Astrocyte of the cerebellum (primary cell): ENCODE data around the gene OTULIN.
A peak's percentile ranks its signal among the peaks of the same experiment; 100 is the strongest.

Experiments used
- DNase-seq: peaks from one replicate; pipeline ENCODE4 v3.0.0-alpha.2; 2011; ENCODE audit warnings: low read depth
- H3K4me3 ChIP-seq: 2 replicates; pipeline ENCODE4 v1.5.1; 2011; ENCODE audit warnings: mild to moderate bottlenecking, low read depth, low read length, moderate library complexity
- in situ Hi-C: cut with HindIII; loops from 2 replicates; pipeline ENCODE4 v1.10.0; 2017; ENCODE audit warnings: low sequenced_read_pairs
- TF ChIP-seq, protein P1 (sequence below): IDR thresholded peaks from 2 replicates; pipeline ENCODE4 v1.5.1; 2012; ENCODE audit warnings: low read length, low read depth, moderate library complexity, mild to moderate bottlenecking; ENCODE audit errors: missing control alignments

The OTULIN gene

DNA sequence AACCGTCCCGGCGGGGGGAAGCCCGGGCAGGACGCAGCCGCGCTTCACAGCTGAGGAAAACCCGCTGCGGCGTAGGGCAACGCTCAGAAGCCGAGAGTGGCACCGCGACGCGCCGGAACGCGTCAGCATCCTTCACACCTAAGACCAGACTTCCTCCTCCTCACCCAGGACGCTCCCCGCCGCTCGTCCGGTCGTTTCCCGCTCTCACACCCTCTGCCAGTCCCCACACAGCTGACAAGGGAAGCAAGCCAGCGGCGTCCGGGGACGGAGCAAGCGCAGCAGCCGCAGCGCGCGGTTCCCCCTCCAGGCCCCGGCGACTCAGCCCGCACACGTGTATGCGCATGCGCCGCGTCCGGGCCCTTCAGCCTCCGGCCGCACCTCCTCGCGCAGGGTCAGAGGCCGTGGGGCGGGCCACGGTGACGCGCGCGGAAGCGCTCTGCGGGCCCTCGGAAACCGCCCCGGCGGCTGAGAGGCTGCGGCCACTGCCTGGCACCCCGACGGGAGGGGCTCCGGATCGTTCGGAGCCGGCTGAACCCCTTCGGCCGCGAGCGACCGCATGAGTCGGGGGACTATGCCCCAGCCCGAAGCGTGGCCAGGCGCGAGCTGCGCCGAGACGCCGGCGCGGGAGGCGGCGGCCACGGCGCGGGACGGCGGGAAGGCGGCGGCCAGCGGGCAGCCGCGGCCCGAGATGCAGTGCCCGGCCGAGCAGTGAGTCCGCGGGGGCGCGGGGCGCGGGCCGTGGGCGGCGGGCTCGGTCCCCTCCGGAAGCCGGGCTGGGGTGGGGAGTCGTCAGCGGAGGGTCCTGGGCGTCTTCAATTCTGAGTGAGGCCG is at the start of gene OTULIN:
Gene OTULIN, plus strand, starts transcription at position 449 of the 831 bp plus-strand sequence. Its CDS starts 108 bp downstream, at position 557.
- peak within 1 kb of the TSS; percentile 76 for H3K4me3 ChIP-seq
- in situ Hi-C loops = no loop called here
- no peak for DNase-seq
- TF ChIP-seq, protein P1, sequence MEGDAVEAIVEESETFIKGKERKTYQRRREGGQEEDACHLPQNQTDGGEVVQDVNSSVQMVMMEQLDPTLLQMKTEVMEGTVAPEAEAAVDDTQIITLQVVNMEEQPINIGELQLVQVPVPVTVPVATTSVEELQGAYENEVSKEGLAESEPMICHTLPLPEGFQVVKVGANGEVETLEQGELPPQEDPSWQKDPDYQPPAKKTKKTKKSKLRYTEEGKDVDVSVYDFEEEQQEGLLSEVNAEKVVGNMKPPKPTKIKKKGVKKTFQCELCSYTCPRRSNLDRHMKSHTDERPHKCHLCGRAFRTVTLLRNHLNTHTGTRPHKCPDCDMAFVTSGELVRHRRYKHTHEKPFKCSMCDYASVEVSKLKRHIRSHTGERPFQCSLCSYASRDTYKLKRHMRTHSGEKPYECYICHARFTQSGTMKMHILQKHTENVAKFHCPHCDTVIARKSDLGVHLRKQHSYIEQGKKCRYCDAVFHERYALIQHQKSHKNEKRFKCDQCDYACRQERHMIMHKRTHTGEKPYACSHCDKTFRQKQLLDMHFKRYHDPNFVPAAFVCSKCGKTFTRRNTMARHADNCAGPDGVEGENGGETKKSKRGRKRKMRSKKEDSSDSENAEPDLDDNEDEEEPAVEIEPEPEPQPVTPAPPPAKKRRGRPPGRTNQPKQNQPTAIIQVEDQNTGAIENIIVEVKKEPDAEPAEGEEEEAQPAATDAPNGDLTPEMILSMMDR = no peak

- in situ Hi-C loops = no loop called here
- DNase-seq = no peak
- TF ChIP-seq, protein P1 = no peak
- no peak overlapping the region for H3K4me3 ChIP-seq
These were observed 49.2 kb upstream of the OTULIN start for GRCh38 chr5:14615365-14615764.

GRCh38 chr5:14617441-14617840 is 47.1 kb upstream of the OTULIN start:
- TF ChIP-seq, protein P1 = no peak
- no peak overlapping the region for H3K4me3 ChIP-seq
- in situ Hi-C loops = no loop called here
- DNase-seq = peak; percentile 22

- TF ChIP-seq, protein P1 = no peak
- in situ Hi-C loops = loop anchor here (25.0 kb wide), 2 partner anchors 240 to 640 kb away; no protein-coding TSS in a partner anchor
- no peak overlapping the region for H3K4me3 ChIP-seq
- DNase-seq = no peak
These were observed 37.2 kb upstream of the OTULIN start for GRCh38 chr5:14627270-14627669.

DNA sequence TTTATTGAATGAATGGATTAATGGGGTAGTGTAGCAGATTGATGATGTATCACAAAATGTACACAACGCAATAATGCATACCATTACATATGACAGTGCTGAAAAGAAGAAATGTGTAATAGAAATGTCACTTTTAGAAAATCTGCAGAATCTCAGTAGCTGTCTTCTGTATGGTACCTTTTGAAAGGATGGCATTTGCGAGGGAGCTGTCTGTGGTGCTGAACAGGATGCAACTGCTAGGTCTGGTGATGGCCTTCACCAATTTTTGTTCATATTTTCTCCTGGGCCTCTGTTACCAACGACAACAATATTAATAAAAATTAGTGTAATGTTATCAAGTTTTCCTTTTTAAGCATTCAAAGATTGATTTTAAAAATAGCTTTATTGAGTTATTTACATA is 36.2 kb upstream of the OTULIN start:
- H3K4me3 ChIP-seq = no peak overlapping the region
- TF ChIP-seq, protein P1 = no peak
- in situ Hi-C loops = loop anchor here (25.0 kb wide), 2 partner anchors 241 to 641 kb away; no protein-coding TSS in a partner anchor
- DNase-seq = peak; percentile 51

DNA sequence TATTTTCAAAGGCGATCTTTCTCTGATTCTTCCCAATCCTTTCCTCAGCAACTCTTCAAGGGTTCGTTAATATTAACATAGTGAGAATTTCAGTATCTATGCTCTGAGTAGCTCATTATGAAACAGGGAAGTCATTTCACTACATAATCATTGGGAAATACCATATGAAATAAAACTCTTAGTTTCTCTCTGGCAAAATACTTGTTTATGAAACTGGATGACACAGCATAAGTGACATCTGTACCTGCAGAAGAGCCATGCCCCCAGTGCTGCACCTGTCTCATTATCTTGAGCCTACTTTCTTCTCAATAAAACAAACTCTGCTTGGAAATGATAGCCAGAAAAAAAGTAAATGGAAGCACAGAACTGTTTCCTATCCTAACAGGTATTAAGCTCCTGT is 33.8 kb upstream of the OTULIN start:
- TF ChIP-seq, protein P1 = no peak
- no peak overlapping the region for H3K4me3 ChIP-seq
- in situ Hi-C loops = loop anchor here (25.0 kb wide), 2 partner anchors 243 to 643 kb away; no protein-coding TSS in a partner anchor
- no peak for DNase-seq
